HCT116 (cell line): ENCODE data around the gene AOC3.

Source experiments
- CTCF ChIP-seq, 3 experiments: fragments of 200-600 bp in 1 of 3; sonication (generic) in 1 of 3; IDR thresholded peaks in 2 of 3; conservative IDR thresholded peaks in 1 of 3; 2 replicates each; pipeline ENCODE4 v1.5.1; 2012 to 2017; ENCODE audit warnings: low read depth in 2 of 3, low read length in 2 of 3, antibody characterized with exemption in 1 of 3, borderline replicate concordance in 1 of 3, control low read depth in 1 of 3, mild to moderate bottlenecking in 1 of 3, mixed read lengths in 1 of 3, mixed run types in 1 of 3, moderate library complexity in 1 of 3; ENCODE audit not compliant: insufficient read depth in 1 of 3
- EZH2 ChIP-seq: fragments of 200-600 bp; sonication (generic); IDR thresholded peaks from 2 replicates; pipeline ENCODE4 v1.6.1; 2017; ENCODE audit warnings: antibody characterized with exemption, mixed run types
- FOSL1 ChIP-seq: IDR thresholded peaks from 2 replicates; pipeline ENCODE4 v1.6.1; 2012; ENCODE audit warnings: low read depth
- POLR2A ChIP-seq: IDR thresholded peaks from 2 replicates; pipeline ENCODE4 v1.7.0; 2011; ENCODE audit warnings: borderline replicate concordance; ENCODE audit not compliant: insufficient read depth, insufficient read length; ENCODE audit errors: extremely low read depth
- RAD21 ChIP-seq: IDR thresholded peaks from 2 replicates; pipeline ENCODE4 v1.6.1; 2012; ENCODE audit warnings: low read depth, mild to moderate bottlenecking
- REST ChIP-seq: IDR thresholded peaks from 2 replicates; pipeline ENCODE4 v1.6.1; 2012; ENCODE audit warnings: low read depth
- SIN3A ChIP-seq: IDR thresholded peaks from 2 replicates; pipeline ENCODE4 v1.6.1; 2012; ENCODE audit warnings: low read depth
- SP1 ChIP-seq: IDR thresholded peaks from 2 replicates; pipeline ENCODE4 v1.6.1; 2012; ENCODE audit warnings: low read depth
- SRF ChIP-seq: IDR thresholded peaks from 2 replicates; pipeline ENCODE4 v1.6.1; 2012; ENCODE audit warnings: low read depth

- TF ChIP-seq RAD21 (no peak), SIN3A (no peak), CTCF (IDR thresholded peaks at IDR 0.05 in 2 of 3, conservative IDR thresholded peaks at IDR 0.05 in 1 of 3; ENCODE audit: borderline replicate concordance in 1 of 3, insufficient read depth in 1 of 3, low read depth in 2 of 3, low read length in 2 of 3) (no peak), POLR2A (no peak), EZH2 (no peak), REST (no peak), SP1 (no peak), FOSL1 (no peak), SRF (no peak)
These were observed 17.1 kb upstream of the AOC3 start for GRCh38 chr17:42833767-42834422.
